ENCODE results near the gene HSF2BP.
"Not testable (repeated sequence)": the region's sequence is repeated elsewhere in the genome, so short reads cannot be mapped to it uniquely, and the experiment has no call there.

The HSF2BP gene

GRCh38 chr21:43686811-43687565 lies 27.7 kb upstream of the HSF2BP start:
- H3K4me1 ChIP-seq (ENCODE audit: insufficient read depth, low read length) = no peaks in the 10 kb centered on the region
- no peak overlapping the region for H3K9ac ChIP-seq (ENCODE audit: low read depth, low read length)
- no peaks in the 10 kb centered on the region for H3K27me3 ChIP-seq (ENCODE audit: insufficient read depth, low read length)
- 91% methylated on average over 21 of the region's 21 CpGs for WGBS
- H3K9me3 ChIP-seq (ENCODE audit: insufficient read depth, low read depth, low read length) = no peaks in the 10 kb centered on the region
- H3K27ac ChIP-seq (ENCODE audit: low read depth, low read length) = no peak overlapping the region
- H3K36me3 ChIP-seq (ENCODE audit: insufficient read depth, low read length) = peaks cover 95% of the 10 kb centered on the region
- H3K4me3 ChIP-seq (ENCODE audit: low read length) = no peak overlapping the region

DNA sequence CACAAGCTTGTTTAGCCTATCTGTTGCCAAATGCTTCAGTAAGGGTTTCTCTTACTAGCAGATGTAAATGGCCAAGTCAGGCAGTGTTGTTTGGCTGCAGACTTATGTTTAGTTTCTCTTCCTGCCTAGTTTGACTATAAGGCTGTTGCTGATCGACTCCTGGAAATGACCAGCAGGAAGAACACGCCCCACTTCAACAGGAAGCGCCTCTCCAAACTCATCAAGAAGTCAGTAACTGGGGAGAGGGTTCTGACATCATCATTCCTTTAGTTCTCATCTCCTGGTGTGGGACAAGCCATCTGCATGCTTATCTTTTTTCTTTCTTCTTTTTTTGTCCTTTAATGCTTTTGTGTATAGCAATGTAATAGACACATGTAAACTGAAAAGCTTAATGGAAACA lies 25.1 kb upstream of the HSF2BP start:
- Histone ChIP-seq H3K9me3 (ENCODE audit: insufficient read depth, low read depth, low read length) (no peaks in the 10 kb centered on the region), H3K4me1 (ENCODE audit: insufficient read depth, low read length) (no peaks in the 10 kb centered on the region), H3K9ac (ENCODE audit: low read depth, low read length) (no peak overlapping the region), H3K36me3 (ENCODE audit: insufficient read depth, low read length) (peaks cover 93% of the 10 kb centered on the region), H3K27me3 (ENCODE audit: insufficient read depth, low read length) (no peaks in the 10 kb centered on the region), H3K27ac (ENCODE audit: low read depth, low read length) (no peak overlapping the region), H3K4me3 (ENCODE audit: low read length) (no peak overlapping the region)
- 98% methylated on average over 3 of the region's 3 CpGs for WGBS

- Histone ChIP-seq H3K27me3 (ENCODE audit: insufficient read depth, low read length) (no peaks in the 10 kb centered on the region), H3K27ac (ENCODE audit: low read depth, low read length) (no peak overlapping the region), H3K36me3 (ENCODE audit: insufficient read depth, low read length) (peaks cover 92% of the 10 kb centered on the region), H3K9ac (ENCODE audit: low read depth, low read length) (no peak overlapping the region), H3K4me3 (ENCODE audit: low read length) (no peak overlapping the region), H3K4me1 (ENCODE audit: insufficient read depth, low read length) (no peaks in the 10 kb centered on the region), H3K9me3 (ENCODE audit: insufficient read depth, low read depth, low read length) (no peaks in the 10 kb centered on the region)
- WGBS = 95% methylated on average over 6 of the region's 6 CpGs
These were observed 22.4 kb upstream of the HSF2BP start for GRCh38 chr21:43681650-43682049.

GRCh38 chr21:43680421-43680820 lies 21.1 kb upstream of the HSF2BP start:
- H3K27me3 ChIP-seq (ENCODE audit: insufficient read depth, low read length); H3K4me1 ChIP-seq (ENCODE audit: insufficient read depth, low read length); H3K9me3 ChIP-seq (ENCODE audit: insufficient read depth, low read depth, low read length); H3K4me3 ChIP-seq (ENCODE audit: low read length); H3K27ac ChIP-seq (ENCODE audit: low read depth, low read length); H3K9ac ChIP-seq (ENCODE audit: low read depth, low read length): not testable (repeated sequence)
- peaks cover 92% of the 10 kb centered on the region for H3K36me3 ChIP-seq (ENCODE audit: insufficient read depth, low read length)
- 79% methylated on average over 6 of the region's 6 CpGs for WGBS

DNA sequence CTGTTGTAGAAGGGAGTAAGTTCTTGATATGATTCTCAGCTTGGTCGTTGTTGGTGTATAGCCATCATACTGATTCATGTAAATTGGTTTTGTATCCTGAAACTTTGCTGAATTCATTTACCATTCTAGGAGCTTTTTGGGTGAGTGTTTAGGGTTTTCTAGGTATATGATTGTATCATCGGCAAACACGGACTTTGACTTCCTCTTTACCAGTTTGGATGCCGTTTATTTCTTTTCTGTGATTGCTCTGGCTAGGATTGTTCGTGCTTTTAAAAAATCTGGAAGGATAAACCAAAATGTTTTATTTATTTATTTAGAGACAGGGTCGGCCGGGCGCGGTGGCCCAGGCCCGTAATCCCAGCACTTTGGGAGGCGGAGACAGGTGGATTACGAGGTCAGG lies 20.7 kb upstream of the HSF2BP start:
- 95% methylated on average over 12 of the region's 12 CpGs for WGBS
- peaks cover 92% of the 10 kb centered on the region for H3K36me3 ChIP-seq (ENCODE audit: insufficient read depth, low read length)

DNA sequence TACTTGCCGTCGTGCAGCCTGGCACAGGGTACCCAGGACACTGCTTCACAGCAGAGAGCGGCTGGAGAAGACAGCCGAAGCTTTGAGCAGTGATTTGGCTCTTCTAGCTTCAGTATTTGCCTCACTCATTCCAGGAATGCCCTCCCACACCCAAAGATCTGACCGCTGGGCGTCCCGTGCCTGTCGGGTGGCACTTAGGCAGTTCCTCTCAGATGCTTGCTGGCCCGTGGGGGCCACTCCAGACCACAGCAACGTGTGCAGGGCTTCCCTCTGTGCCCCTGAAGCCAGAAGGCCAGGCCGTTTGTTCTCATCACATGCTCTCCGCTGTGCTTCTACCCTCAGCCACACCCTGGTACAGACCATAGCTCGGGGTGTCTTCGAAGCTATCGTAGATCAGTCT lies 17.1 kb upstream of the HSF2BP start:
- Histone ChIP-seq H3K27me3 (ENCODE audit: insufficient read depth, low read length) (no peaks in the 10 kb centered on the region), H3K4me1 (ENCODE audit: insufficient read depth, low read length) (peaks cover 11% of the 10 kb centered on the region; the same call in 1 of the 2 replicates), H3K4me3 (ENCODE audit: low read length) (no peak overlapping the region), H3K36me3 (ENCODE audit: insufficient read depth, low read length) (peaks cover 85% of the 10 kb centered on the region), H3K9ac (ENCODE audit: low read depth, low read length) (no peak overlapping the region), H3K27ac (ENCODE audit: low read depth, low read length) (no peak overlapping the region), H3K9me3 (ENCODE audit: insufficient read depth, low read depth, low read length) (no peaks in the 10 kb centered on the region)
- WGBS = 97% methylated on average over 15 of the region's 15 CpGs

More for the DNA sequence above, 20.7 kb upstream of the HSF2BP start:
- H3K9ac ChIP-seq (ENCODE audit: low read depth, low read length) = no peak overlapping the region
- H3K4me1 ChIP-seq (ENCODE audit: insufficient read depth, low read length) = no peaks in the 10 kb centered on the region; the same call in 1 of the 2 replicates
- H3K27me3 ChIP-seq (ENCODE audit: insufficient read depth, low read length) = no peaks in the 10 kb centered on the region
- no peaks in the 10 kb centered on the region for H3K9me3 ChIP-seq (ENCODE audit: insufficient read depth, low read depth, low read length)
- H3K27ac ChIP-seq (ENCODE audit: low read depth, low read length) = no peak overlapping the region
- H3K4me3 ChIP-seq (ENCODE audit: low read length) = no peak overlapping the region

DNA sequence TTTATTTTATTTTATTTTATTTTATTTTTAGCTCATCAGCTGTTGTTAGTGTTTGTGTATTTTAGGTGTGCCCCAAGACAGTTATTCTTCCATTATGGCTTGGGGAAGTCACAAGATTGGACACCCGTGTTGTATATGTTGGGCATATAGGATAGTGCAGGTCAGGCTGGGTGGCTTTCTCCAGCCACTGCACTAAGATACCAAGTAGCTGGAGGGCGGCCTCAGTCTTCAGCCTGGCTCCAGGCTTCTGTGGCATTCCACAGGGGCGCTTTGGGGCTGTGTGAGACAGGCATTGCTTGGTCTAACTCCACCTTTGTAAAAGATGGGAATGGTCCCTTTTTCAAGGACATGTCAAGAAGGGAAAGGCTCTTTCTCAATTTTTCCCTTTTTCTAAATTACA lies 16.6 kb upstream of the HSF2BP start:
- H3K27me3 ChIP-seq (ENCODE audit: insufficient read depth, low read length) = no peaks in the 10 kb centered on the region
- peaks cover 84% of the 10 kb centered on the region for H3K36me3 ChIP-seq (ENCODE audit: insufficient read depth, low read length)
- H3K4me3 ChIP-seq (ENCODE audit: low read length) = no peak overlapping the region
- H3K27ac ChIP-seq (ENCODE audit: low read depth, low read length) = no peak overlapping the region
- no peak overlapping the region for H3K9ac ChIP-seq (ENCODE audit: low read depth, low read length)
- no peaks in the 10 kb centered on the region for H3K9me3 ChIP-seq (ENCODE audit: insufficient read depth, low read depth, low read length)
- WGBS = 96% methylated on average over 3 of the region's 3 CpGs
- peaks cover 11% of the 10 kb centered on the region; the same call in 1 of the 2 replicates for H3K4me1 ChIP-seq (ENCODE audit: insufficient read depth, low read length)

GRCh38 chr21:43669828-43670605 lies 10.7 kb upstream of the HSF2BP start:
- 92% methylated on average over 20 of the region's 20 CpGs for WGBS
- Histone ChIP-seq H3K9me3 (ENCODE audit: insufficient read depth, low read depth, low read length) (no peaks in the 10 kb centered on the region), H3K9ac (ENCODE audit: low read depth, low read length) (no peak overlapping the region), H3K27me3 (ENCODE audit: insufficient read depth, low read length) (no peaks in the 10 kb centered on the region), H3K36me3 (ENCODE audit: insufficient read depth, low read length) (peaks cover 62% of the 10 kb centered on the region), H3K4me1 (ENCODE audit: insufficient read depth, low read length) (peaks cover 11% of the 10 kb centered on the region; the same call in 1 of the 2 replicates), H3K27ac (ENCODE audit: low read depth, low read length) (no peak overlapping the region), H3K4me3 (ENCODE audit: low read length) (no peak overlapping the region)

DNA sequence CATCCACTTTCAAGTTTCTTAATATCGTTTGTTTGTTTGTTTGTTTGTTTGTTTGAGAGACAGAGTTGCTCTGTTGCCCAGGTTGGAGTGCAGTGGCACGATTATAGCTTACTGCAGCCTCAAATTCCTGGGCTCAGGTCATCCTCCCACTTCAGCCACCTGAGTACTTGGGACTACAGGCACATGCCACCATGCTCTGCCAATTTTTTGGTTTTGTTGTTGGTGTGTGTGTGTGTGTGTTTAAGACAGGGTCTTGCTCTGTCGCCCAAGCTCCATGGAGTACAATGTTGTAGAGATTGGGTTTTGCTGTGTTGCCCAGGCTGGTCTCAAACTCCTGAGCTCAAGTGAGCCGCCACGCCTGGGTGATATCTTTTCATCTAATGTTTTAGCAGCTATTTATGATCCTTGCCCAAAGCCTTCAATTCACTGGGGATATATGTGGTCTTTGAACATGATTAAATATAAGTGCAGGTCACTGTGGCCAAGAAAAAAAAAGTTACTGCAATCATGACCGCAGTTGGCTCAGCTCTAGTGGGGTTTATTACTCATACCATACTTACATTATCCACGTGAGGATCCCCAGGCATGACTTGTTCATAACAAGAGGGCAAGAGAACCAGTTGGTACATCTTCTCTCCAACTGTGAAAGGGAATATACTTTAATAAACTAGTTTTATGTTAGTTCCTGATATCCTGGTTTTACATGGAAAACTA lies 8.1 kb upstream of the HSF2BP start:
- H3K36me3 ChIP-seq (ENCODE audit: insufficient read depth, low read length) = peaks cover 71% of the 10 kb centered on the region
- WGBS = 94% methylated on average over 7 of the region's 7 CpGs

GRCh38 chr21:43665879-43666278 lies 6.6 kb upstream of the HSF2BP start:
- H3K27ac ChIP-seq (ENCODE audit: low read depth, low read length) = no peak overlapping the region
- H3K36me3 ChIP-seq (ENCODE audit: insufficient read depth, low read length) = peaks cover 69% of the 10 kb centered on the region
- H3K4me3 ChIP-seq (ENCODE audit: low read length) = no peak overlapping the region
- no peaks in the 10 kb centered on the region for H3K27me3 ChIP-seq (ENCODE audit: insufficient read depth, low read length)
- peaks cover 2% of the 10 kb centered on the region; the same call in 1 of the 2 replicates for H3K4me1 ChIP-seq (ENCODE audit: insufficient read depth, low read length)
- 91% methylated on average over 4 of the region's 4 CpGs for whole genome bisulfite sequencing
- H3K9ac ChIP-seq (ENCODE audit: low read depth, low read length) = no peak overlapping the region
- H3K9me3 ChIP-seq (ENCODE audit: insufficient read depth, low read depth, low read length) = no peaks in the 10 kb centered on the region

More for the DNA sequence above, 8.1 kb upstream of the HSF2BP start:
- Histone ChIP-seq H3K4me1 (ENCODE audit: insufficient read depth, low read length) (no peaks in the 10 kb centered on the region), H3K4me3 (ENCODE audit: low read length) (no peak overlapping the region), H3K27ac (ENCODE audit: low read depth, low read length) (no peak overlapping the region), H3K9me3 (ENCODE audit: insufficient read depth, low read depth, low read length) (no peaks in the 10 kb centered on the region), H3K9ac (ENCODE audit: low read depth, low read length) (no peak overlapping the region), H3K27me3 (ENCODE audit: insufficient read depth, low read length) (no peaks in the 10 kb centered on the region)

DNA sequence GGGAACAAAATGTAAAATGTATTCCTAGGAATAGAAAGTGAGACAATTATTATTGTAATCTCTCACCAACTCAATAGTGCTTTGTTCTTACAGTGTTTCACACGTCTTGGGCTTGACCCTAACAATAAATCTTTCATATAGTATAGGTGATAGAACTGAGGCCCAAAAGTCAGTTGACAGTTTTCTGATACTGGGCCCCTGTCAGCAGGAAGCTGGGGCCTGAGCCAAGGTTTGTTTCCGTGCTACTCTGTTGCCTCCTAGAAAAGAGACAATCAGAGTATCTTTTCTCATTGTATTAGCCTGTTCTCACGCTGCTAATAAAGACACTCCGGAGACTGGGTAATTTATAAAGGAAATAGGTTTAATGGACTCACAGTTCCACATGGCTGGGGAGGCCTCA lies 5.1 kb upstream of the HSF2BP start:
- H3K36me3 ChIP-seq (ENCODE audit: insufficient read depth, low read length) = peaks cover 54% of the 10 kb centered on the region
- no peak overlapping the region for H3K27ac ChIP-seq (ENCODE audit: low read depth, low read length)
- H3K4me1 ChIP-seq (ENCODE audit: insufficient read depth, low read length) = peaks cover 5% of the 10 kb centered on the region; the same call in 1 of the 2 replicates
- 65% methylated on average over 3 of the region's 4 CpGs for WGBS
- H3K9ac ChIP-seq (ENCODE audit: low read depth, low read length) = no peak overlapping the region
- H3K4me3 ChIP-seq (ENCODE audit: low read length) = no peak overlapping the region
- H3K9me3 ChIP-seq (ENCODE audit: insufficient read depth, low read depth, low read length) = no peaks in the 10 kb centered on the region
- H3K27me3 ChIP-seq (ENCODE audit: insufficient read depth, low read length) = no peaks in the 10 kb centered on the region

Data from HUES64 (cell line).